Neural cell (in vitro differentiated cells): ENCODE data around the gene GJE1. TPM values are rescaled to one million over a fixed set of nuclear protein-coding genes. Genes with fewer than 3 reads are reported as not detected.

Source experiments
- H2AFZ ChIP-seq: fragments of 200-600, 300-800 bp; sonication (generic), shearing (Covaris generic); 2 replicates; pipeline ENCODE4 v1.6.0; 2014; ENCODE audit warnings: low read depth, mild to moderate bottlenecking, antibody characterized with exemption, low read length, moderate library complexity
- H3F3A ChIP-seq: fragments of 200-600 bp; shearing (Covaris generic); 2 replicates; pipeline ENCODE4 v1.6.1; 2016; ENCODE audit warnings: mild to moderate bottlenecking, moderate library complexity, mixed read lengths, antibody characterized with exemption, low read length; ENCODE audit not compliant: insufficient read depth, poor library complexity, severe bottlenecking
- H3K27ac ChIP-seq: fragments of 200-600, 300-800 bp; sonication (generic), shearing (Covaris generic); 2 replicates; pipeline ENCODE4 v1.5.1; 2014; ENCODE audit warnings: mild to moderate bottlenecking, low read length, moderate library complexity
- H3K27me3 ChIP-seq: fragments of 300-800, 200-600 bp; sonication (generic), shearing (Covaris generic); 2 replicates; pipeline ENCODE4 v1.6.0; 2014; ENCODE audit warnings: mild to moderate bottlenecking, low read depth, low read length, moderate library complexity; ENCODE audit not compliant: insufficient read depth
- H3K36me3 ChIP-seq: fragments of 300-800, 200-600 bp; sonication (generic), shearing (Covaris generic); 2 replicates; pipeline ENCODE4 v1.5.1; 2014; ENCODE audit warnings: mild to moderate bottlenecking, antibody characterized with exemption, low read length, moderate library complexity; ENCODE audit not compliant: insufficient read depth
- H3K4me2 ChIP-seq: fragments of 300-800, 200-600 bp; sonication (generic), shearing (Covaris generic); 2 replicates; pipeline ENCODE4 v1.6.0; 2014; ENCODE audit warnings: mild to moderate bottlenecking, low read length
- H3K4me3 ChIP-seq: fragments of 300-800, 200-600 bp; sonication (generic), shearing (Covaris generic); 2 replicates; pipeline ENCODE4 v1.5.1; 2014; ENCODE audit warnings: mild to moderate bottlenecking, low read length, moderate library complexity
- H3K79me2 ChIP-seq: fragments of 200-600 bp; shearing (Covaris generic); replicated peaks from 2 replicates; pipeline ENCODE4 v1.6.0; 2014; ENCODE audit warnings: mild to moderate bottlenecking, low read length, moderate library complexity; ENCODE audit not compliant: insufficient read depth
- H3K9ac ChIP-seq: fragments of 300-800, 200-600 bp; sonication (generic), shearing (Covaris generic); 2 replicates; pipeline ENCODE4 v1.6.1; 2016; ENCODE audit warnings: mild to moderate bottlenecking, low read length, mixed read lengths
- H3K9me2 ChIP-seq: fragments of 200-600 bp; shearing (Covaris generic); 2 replicates; pipeline ENCODE4 v1.6.1; 2016; ENCODE audit warnings: mild to moderate bottlenecking, low read length, mixed read lengths; ENCODE audit not compliant: insufficient read depth
- H3K9me3 ChIP-seq: fragments of 200-600, 300-800 bp; sonication (generic), shearing (Covaris generic); 2 replicates; pipeline ENCODE4 v1.6.1; 2016; ENCODE audit warnings: mild to moderate bottlenecking, mixed run types, low read length, moderate library complexity, mixed read lengths
- H4K20me1 ChIP-seq: fragments of 200-600 bp; shearing (Covaris generic); 2 replicates; pipeline ENCODE4 v1.6.1; 2016; ENCODE audit warnings: mild to moderate bottlenecking, mixed run types; ENCODE audit not compliant: insufficient read depth
- EP300 ChIP-seq: fragments of 450-650 bp; conservative IDR thresholded peaks from 2 replicates; pipeline ENCODE4 v1.6.1; 2014; ENCODE audit warnings: antibody characterized with exemption, mild to moderate bottlenecking, moderate library complexity; ENCODE audit not compliant: poor library complexity, severe bottlenecking
- EZH2 ChIP-seq: fragments of 200-600, 300-800 bp; shearing (Covaris generic), sonication (generic); IDR thresholded peaks from 2 replicates; pipeline ENCODE4 v1.6.1; 2014; ENCODE audit warnings: antibody characterized with exemption, low read length, borderline replicate concordance, mild to moderate bottlenecking; ENCODE audit not compliant: insufficient read depth, poor library complexity, severe bottlenecking
- MXI1 ChIP-seq: fragments of 450-650 bp; conservative IDR thresholded peaks from 2 replicates; pipeline ENCODE4 v1.6.1; 2014; ENCODE audit warnings: antibody characterized with exemption, mild to moderate bottlenecking; ENCODE audit not compliant: poor library complexity, severe bottlenecking
- POLR2AphosphoS5 ChIP-seq: IDR thresholded peaks from 2 replicates; pipeline ENCODE4 v1.6.1; 2012
- RAD21 ChIP-seq: fragments of 450-650 bp; conservative IDR thresholded peaks from 2 replicates; pipeline ENCODE4 v1.6.1; 2014; ENCODE audit warnings: antibody characterized with exemption, mild to moderate bottlenecking, moderate library complexity
- SMC3 ChIP-seq: fragments of 450-650 bp; conservative IDR thresholded peaks from 2 replicates; pipeline ENCODE4 v1.6.1; 2014; ENCODE audit warnings: antibody characterized with exemption, mild to moderate bottlenecking, moderate library complexity; ENCODE audit not compliant: poor library complexity
- TAF1 ChIP-seq: IDR thresholded peaks from 2 replicates; pipeline ENCODE4 v1.6.1; 2012; ENCODE audit warnings: low read depth
- polyA plus RNA-seq: library from polyadenylated mRNA; depleted of rRNA; stranded (reverse); fragments of >200 nt; gene quantifications from 2 replicates; pipeline ENCODE4 v1.2.3, GENCODE V29; 2014
- TF ChIP-seq, protein P1 (sequence below): fragments of 450-650 bp; IDR thresholded peaks from 2 replicates; pipeline ENCODE4 v1.5.1; 2014; ENCODE audit warnings: antibody characterized with exemption, mild to moderate bottlenecking, moderate library complexity; ENCODE audit not compliant: poor library complexity, severe bottlenecking
- TF ChIP-seq, protein P2 (sequence below): IDR thresholded peaks from 2 replicates; pipeline ENCODE4 v1.6.1; 2012; ENCODE audit warnings: borderline replicate concordance

Gene GJE1
- polyA plus RNA-seq, 1 donor from 2014 or later = not detected

DNA sequence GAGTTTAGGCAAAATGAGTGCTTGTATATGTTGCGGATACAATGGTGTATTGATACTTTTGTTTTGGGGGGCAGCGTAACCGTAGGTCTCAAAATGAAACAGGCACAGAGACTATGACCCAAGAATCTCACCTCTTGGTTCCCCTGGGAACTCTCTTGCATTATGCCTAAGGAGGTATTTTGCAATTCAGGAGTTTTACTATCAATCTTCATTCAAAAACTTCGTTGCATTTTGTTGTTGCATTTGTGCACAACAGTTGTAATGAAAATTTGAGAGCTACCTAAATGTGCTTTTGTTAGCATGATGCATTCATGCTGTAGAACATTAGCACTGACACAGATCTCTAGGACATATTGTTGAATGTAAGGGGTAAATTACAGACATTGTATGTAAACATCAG, 32.5 kb downstream of the GJE1 start:
- no peaks in the 10 kb centered on the region for H3F3A ChIP-seq
- H3K9me2 ChIP-seq = no peaks in the 10 kb centered on the region
- no peaks in the 10 kb centered on the region for H3K9me3 ChIP-seq
- H3K27me3 ChIP-seq = no peaks in the 10 kb centered on the region
- H3K4me3 ChIP-seq = no peak overlapping the region
- no peaks in the 10 kb centered on the region for H4K20me1 ChIP-seq
- H3K79me2 ChIP-seq = peaks cover 37% of the 10 kb centered on the region
- no peak for TF ChIP-seq TAF1
- TF ChIP-seq, protein P1, sequence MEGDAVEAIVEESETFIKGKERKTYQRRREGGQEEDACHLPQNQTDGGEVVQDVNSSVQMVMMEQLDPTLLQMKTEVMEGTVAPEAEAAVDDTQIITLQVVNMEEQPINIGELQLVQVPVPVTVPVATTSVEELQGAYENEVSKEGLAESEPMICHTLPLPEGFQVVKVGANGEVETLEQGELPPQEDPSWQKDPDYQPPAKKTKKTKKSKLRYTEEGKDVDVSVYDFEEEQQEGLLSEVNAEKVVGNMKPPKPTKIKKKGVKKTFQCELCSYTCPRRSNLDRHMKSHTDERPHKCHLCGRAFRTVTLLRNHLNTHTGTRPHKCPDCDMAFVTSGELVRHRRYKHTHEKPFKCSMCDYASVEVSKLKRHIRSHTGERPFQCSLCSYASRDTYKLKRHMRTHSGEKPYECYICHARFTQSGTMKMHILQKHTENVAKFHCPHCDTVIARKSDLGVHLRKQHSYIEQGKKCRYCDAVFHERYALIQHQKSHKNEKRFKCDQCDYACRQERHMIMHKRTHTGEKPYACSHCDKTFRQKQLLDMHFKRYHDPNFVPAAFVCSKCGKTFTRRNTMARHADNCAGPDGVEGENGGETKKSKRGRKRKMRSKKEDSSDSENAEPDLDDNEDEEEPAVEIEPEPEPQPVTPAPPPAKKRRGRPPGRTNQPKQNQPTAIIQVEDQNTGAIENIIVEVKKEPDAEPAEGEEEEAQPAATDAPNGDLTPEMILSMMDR = no peak
- TF ChIP-seq MXI1 = no peak
- H2AFZ ChIP-seq = no peak overlapping the region
- no peak overlapping the region for H3K4me2 ChIP-seq
- no peaks in the 10 kb centered on the region for H3K36me3 ChIP-seq
- no peak overlapping the region for H3K27ac ChIP-seq
- H3K9ac ChIP-seq = no peak overlapping the region

DNA sequence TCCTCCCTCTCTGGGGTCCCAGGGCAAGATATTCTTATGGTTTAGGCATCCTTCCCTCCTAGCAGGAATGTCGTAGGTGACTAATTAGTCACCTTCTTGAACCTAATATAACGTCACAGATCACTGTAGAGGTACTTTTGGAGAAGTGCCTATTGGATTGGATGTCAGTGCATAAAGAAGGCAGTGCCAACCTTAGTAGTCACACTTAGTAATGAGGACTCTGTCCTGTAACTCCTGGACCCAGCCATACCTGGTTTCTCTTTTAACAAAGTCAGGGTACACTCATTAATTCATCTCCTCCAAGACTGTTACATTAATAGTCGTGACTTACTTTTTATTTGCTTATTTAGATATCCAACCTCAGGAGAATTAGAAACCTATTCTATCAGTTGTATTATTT, 34.3 kb downstream of the GJE1 start:
- H3K36me3 ChIP-seq = no peaks in the 10 kb centered on the region
- H3K4me3 ChIP-seq = no peak overlapping the region
- no peak overlapping the region for H3K4me2 ChIP-seq
- H3K79me2 ChIP-seq = peaks cover 22% of the 10 kb centered on the region
- H3K9me2 ChIP-seq = no peaks in the 10 kb centered on the region
- no peak overlapping the region for H3K27ac ChIP-seq
- no peaks in the 10 kb centered on the region for H4K20me1 ChIP-seq
- no peak for TF ChIP-seq POLR2AphosphoS5
- TF ChIP-seq, protein P2, sequence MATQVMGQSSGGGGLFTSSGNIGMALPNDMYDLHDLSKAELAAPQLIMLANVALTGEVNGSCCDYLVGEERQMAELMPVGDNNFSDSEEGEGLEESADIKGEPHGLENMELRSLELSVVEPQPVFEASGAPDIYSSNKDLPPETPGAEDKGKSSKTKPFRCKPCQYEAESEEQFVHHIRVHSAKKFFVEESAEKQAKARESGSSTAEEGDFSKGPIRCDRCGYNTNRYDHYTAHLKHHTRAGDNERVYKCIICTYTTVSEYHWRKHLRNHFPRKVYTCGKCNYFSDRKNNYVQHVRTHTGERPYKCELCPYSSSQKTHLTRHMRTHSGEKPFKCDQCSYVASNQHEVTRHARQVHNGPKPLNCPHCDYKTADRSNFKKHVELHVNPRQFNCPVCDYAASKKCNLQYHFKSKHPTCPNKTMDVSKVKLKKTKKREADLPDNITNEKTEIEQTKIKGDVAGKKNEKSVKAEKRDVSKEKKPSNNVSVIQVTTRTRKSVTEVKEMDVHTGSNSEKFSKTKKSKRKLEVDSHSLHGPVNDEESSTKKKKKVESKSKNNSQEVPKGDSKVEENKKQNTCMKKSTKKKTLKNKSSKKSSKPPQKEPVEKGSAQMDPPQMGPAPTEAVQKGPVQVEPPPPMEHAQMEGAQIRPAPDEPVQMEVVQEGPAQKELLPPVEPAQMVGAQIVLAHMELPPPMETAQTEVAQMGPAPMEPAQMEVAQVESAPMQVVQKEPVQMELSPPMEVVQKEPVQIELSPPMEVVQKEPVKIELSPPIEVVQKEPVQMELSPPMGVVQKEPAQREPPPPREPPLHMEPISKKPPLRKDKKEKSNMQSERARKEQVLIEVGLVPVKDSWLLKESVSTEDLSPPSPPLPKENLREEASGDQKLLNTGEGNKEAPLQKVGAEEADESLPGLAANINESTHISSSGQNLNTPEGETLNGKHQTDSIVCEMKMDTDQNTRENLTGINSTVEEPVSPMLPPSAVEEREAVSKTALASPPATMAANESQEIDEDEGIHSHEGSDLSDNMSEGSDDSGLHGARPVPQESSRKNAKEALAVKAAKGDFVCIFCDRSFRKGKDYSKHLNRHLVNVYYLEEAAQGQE = no peak
- no peak for TF ChIP-seq EZH2
- TF ChIP-seq MXI1 = no peak
- TF ChIP-seq RAD21 = no peak
- TF ChIP-seq SMC3 = no peak
- TF ChIP-seq EP300 = no peak
- TF ChIP-seq TAF1 = no peak
- TF ChIP-seq, protein P1 = no peak
- H3K9me3 ChIP-seq = no peaks in the 10 kb centered on the region
- H2AFZ ChIP-seq = no peak overlapping the region
- H3K9ac ChIP-seq = no peak overlapping the region
- no peaks in the 10 kb centered on the region for H3K27me3 ChIP-seq
- no peaks in the 10 kb centered on the region for H3F3A ChIP-seq
